PC-9 (cell line): Measurements from ENCODE around the gene LEP.

Experiments used
- EZH2 ChIP-seq: fragments of 200-600 bp; sonication (generic); IDR thresholded peaks from 2 replicates; pipeline ENCODE4 v1.8.0; 2017; ENCODE audit warnings: antibody characterized with exemption, low read depth
- TF ChIP-seq, protein P1 (sequence below): fragments of 200-600 bp; sonication (generic); conservative IDR thresholded peaks from 2 replicates; pipeline ENCODE4 v1.6.1; 2017; ENCODE audit warnings: mixed run types, antibody characterized with exemption, mild to moderate bottlenecking, moderate library complexity

DNA sequence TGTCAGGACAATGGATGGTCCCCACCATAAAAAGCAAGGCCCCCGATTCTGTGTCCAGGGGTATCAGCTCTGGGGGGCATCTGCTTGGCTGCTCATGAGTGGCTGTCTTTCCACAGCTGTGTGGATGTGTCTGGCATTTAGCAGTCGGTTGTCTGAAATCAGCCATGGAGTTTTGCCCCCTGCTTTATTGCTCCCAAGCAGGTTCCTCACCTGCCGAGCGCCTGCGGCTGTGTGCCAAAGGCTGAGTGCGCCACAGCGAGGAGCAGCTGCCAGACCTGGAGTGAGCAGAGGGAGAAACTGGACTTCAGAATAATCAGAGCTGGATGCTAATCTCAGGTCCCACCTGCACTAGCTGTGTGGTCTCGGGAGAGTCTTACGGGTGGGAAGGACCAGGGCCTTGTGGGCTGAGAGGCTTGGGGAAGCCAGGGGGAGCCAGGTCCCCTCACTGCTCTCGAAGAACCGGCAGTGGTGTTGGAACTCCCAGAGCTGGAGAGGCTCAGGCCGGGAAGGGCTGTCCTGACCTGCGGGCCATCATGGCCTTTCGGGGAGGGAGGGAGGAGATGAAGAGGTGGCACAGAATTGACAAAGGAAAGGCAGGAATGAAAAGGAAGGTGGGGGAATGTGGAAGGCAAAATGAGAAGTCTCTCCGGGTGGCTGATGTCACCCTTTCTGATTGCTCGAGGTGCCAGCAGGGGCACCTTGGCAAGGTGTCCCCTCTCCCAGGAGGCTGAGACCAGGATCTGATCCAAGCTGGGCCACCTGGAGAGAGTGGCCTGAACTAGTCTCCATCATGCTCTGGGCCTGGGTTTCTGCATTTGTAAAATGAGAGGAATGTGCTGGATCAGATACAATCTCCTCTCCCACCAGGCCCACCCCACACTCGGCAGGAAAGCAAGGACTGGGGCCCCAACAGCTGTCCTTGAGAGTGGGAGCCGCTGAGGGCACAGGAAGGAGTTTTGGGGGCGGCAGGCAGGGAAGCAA is 30.2 kb upstream of the LEP start:
- TF ChIP-seq, protein P1, sequence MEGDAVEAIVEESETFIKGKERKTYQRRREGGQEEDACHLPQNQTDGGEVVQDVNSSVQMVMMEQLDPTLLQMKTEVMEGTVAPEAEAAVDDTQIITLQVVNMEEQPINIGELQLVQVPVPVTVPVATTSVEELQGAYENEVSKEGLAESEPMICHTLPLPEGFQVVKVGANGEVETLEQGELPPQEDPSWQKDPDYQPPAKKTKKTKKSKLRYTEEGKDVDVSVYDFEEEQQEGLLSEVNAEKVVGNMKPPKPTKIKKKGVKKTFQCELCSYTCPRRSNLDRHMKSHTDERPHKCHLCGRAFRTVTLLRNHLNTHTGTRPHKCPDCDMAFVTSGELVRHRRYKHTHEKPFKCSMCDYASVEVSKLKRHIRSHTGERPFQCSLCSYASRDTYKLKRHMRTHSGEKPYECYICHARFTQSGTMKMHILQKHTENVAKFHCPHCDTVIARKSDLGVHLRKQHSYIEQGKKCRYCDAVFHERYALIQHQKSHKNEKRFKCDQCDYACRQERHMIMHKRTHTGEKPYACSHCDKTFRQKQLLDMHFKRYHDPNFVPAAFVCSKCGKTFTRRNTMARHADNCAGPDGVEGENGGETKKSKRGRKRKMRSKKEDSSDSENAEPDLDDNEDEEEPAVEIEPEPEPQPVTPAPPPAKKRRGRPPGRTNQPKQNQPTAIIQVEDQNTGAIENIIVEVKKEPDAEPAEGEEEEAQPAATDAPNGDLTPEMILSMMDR = no peak
- TF ChIP-seq EZH2 = no peak
